Peyer's patch (tissue), 4 donors: ENCODE data around the gene ADGRE3. TPM values are rescaled to one million over a fixed set of nuclear protein-coding genes. Genes with fewer than 3 reads are reported as not detected.

Experiments
- DNase-seq, 3 donors: peaks; one replicate each; pipeline ENCODE4 v3.0.0-alpha.2; 2017 to 2019
- H3K27ac ChIP-seq, 4 donors: fragments of 200-600 bp; sonication (generic); one replicate each; pipeline ENCODE4 v1.5.1; 2016 to 2019
- H3K27me3 ChIP-seq, 2 donors: fragments of 200-600 bp; sonication (generic); one replicate each; pipeline ENCODE4 v1.5.1; 2019
- H3K36me3 ChIP-seq, 3 donors: fragments of 200-600 bp; sonication (generic); one replicate each; pipeline ENCODE4 v1.5.1; 2016 to 2019
- H3K4me1 ChIP-seq, 4 donors: fragments of 200-600 bp; sonication (generic); one replicate each; pipeline ENCODE4 v1.5.1; 2016 to 2019
- H3K4me3 ChIP-seq, 4 donors: fragments of 200-600 bp; sonication (generic); 1 replicate in 3 of 4; 2 replicates in 1 of 4; pipeline ENCODE4 v1.5.1; 2016 to 2019; ENCODE audit warnings: mild to moderate bottlenecking in 1 of 4
- H3K9me3 ChIP-seq, 4 donors: fragments of 200-600 bp; sonication (generic); one replicate each; pipeline ENCODE4 v1.5.1; 2016 to 2019; ENCODE audit warnings: mild to moderate bottlenecking in 1 of 4
- POLR2A ChIP-seq, 2 donors: fragments of 450-650 bp; IDR thresholded peaks; one replicate each; pipeline ENCODE4 v1.5.1; 2017; ENCODE audit warnings: antibody characterized with exemption in 2 of 2, mild to moderate bottlenecking in 2 of 2, moderate library complexity in 2 of 2
- total RNA-seq, 4 donors: library from RNA; depleted of rRNA; stranded (reverse); fragments of >200 nt; gene quantifications; one replicate each; pipeline ENCODE4 v1.1.0, GENCODE V29; 2016
- TF ChIP-seq, protein P1 (sequence below), 6 experiments: fragments of 450-650 bp in 4 of 6; fragments of 200-600 bp in 2 of 6; sonication (generic) in 1 of 6; IDR thresholded peaks; one replicate each; pipeline ENCODE4 v1.5.1; 2017 to 2019; ENCODE audit warnings: antibody characterized with exemption in 6 of 6, mild to moderate bottlenecking in 3 of 6, moderate library complexity in 1 of 6

Gene ADGRE3
- total RNA-seq, 4 donors from 2014 or later, result not detected

DNA sequence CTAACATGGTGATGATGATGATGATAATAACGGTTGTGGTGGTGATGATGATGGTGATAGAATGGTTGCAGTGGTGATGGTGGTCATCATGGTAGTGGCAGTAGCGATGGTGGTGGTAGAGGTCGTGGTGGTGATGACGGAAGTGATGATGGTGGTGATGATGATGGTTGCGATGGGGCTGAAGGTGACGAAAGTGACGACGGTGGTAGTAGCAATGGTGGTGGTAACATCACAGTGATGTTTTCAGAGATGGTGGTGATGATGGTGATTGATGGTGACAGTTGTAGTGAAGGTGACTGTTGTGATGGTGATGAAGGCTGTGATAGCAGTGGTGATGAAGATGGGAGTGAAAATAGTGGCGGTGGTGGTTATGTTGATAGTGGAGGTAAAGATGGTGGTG, 3.6 kb upstream of the ADGRE3 start:
- TF ChIP-seq, protein P1, sequence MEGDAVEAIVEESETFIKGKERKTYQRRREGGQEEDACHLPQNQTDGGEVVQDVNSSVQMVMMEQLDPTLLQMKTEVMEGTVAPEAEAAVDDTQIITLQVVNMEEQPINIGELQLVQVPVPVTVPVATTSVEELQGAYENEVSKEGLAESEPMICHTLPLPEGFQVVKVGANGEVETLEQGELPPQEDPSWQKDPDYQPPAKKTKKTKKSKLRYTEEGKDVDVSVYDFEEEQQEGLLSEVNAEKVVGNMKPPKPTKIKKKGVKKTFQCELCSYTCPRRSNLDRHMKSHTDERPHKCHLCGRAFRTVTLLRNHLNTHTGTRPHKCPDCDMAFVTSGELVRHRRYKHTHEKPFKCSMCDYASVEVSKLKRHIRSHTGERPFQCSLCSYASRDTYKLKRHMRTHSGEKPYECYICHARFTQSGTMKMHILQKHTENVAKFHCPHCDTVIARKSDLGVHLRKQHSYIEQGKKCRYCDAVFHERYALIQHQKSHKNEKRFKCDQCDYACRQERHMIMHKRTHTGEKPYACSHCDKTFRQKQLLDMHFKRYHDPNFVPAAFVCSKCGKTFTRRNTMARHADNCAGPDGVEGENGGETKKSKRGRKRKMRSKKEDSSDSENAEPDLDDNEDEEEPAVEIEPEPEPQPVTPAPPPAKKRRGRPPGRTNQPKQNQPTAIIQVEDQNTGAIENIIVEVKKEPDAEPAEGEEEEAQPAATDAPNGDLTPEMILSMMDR (IDR thresholded peaks at IDR 0.05), result no peak
- TF ChIP-seq POLR2A (IDR thresholded peaks at IDR 0.05), result no peak
- Histone ChIP-seq H3K4me3 (no peak overlapping the region), H3K27me3 (no peaks in the 10 kb centered on the region), H3K27ac (no peak overlapping the region), H3K4me1 (no peaks in the 10 kb centered on the region), H3K9me3 (no peaks in the 10 kb centered on the region), H3K36me3 (no peaks in the 10 kb centered on the region)
- DNase-seq, result no peak

DNA sequence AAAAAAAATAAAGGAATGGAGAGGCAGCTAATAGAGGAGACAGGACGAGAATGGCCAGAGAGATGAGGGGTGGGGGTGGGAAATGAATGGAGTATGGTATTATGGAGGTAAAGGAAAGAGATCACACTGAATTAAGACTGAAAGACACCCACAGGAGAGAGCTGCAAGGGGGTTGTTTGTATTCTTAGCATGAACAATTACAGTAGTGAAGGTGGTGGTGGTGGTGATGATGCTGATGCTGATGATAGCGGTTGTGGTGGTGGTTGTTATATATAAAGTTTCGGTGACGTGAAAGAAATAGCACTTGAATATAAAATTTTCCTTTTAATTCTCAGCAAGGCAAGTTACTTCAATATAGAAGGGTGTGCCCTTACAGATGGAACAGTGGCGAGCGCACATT, 2.8 kb upstream of the ADGRE3 start:
- no peak overlapping the region for H3K27ac ChIP-seq
- H3K27me3 ChIP-seq, result no peaks in the 10 kb centered on the region
- H3K4me1 ChIP-seq, result no peaks in the 10 kb centered on the region
- no peak for TF ChIP-seq POLR2A (IDR thresholded peaks at IDR 0.05)
- TF ChIP-seq, protein P1 (IDR thresholded peaks at IDR 0.05), result no peak
- no peak overlapping the region for H3K4me3 ChIP-seq
- no peak for DNase-seq
- H3K9me3 ChIP-seq, result no peaks in the 10 kb centered on the region
- no peaks in the 10 kb centered on the region for H3K36me3 ChIP-seq

DNA sequence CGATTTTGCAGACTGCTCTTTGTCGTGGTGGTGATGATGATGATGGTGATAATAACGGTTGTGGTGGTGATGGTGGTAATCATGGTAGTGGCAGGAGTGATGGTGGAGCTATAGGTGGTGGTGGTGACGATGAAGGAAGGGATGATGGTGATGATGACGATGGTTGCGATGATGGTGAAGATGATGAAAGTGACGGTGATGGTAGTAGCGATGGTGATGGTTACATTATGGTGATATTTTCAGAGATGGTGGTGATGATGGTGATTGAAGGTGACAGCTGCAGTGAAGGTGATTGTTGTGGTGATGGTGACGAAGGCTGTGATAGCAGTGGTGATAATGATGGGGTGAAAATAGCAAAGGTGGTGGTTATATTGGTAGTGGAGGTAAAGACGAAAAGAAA, 2.1 kb upstream of the ADGRE3 start:
- no peak overlapping the region for H3K27ac ChIP-seq
- DNase-seq, result no peak
- no peak for TF ChIP-seq POLR2A (IDR thresholded peaks at IDR 0.05)
- TF ChIP-seq, protein P1 (IDR thresholded peaks at IDR 0.05), result no peak
- H3K4me1 ChIP-seq, result no peaks in the 10 kb centered on the region
- H3K9me3 ChIP-seq, result no peaks in the 10 kb centered on the region
- H3K27me3 ChIP-seq, result no peaks in the 10 kb centered on the region
- no peaks in the 10 kb centered on the region for H3K36me3 ChIP-seq
- H3K4me3 ChIP-seq, result no peak overlapping the region

DNA sequence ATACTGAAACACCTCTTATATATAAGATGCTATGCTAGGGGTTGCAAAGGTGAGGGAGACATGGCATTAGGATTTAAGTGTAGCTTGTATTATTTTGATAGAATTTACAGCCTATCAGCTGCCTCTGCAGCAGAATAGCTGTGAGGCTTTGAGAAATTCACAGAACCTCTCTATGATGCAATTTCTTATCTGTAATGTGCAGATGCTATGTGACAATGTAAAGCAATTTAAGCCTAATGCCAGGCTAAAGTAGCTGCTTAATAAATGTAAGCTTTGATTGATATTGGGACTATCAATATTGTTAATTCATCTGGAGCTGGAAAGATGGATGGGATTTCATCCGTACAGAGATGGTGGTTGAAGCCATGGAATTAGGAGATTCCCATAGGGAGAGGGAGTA, 1.6 kb downstream of the ADGRE3 start:
- no peaks in the 10 kb centered on the region for H3K27me3 ChIP-seq
- no peak for DNase-seq
- no peaks in the 10 kb centered on the region for H3K4me1 ChIP-seq
- no peaks in the 10 kb centered on the region for H3K36me3 ChIP-seq
- no peak overlapping the region for H3K4me3 ChIP-seq
- no peaks in the 10 kb centered on the region for H3K9me3 ChIP-seq
- H3K27ac ChIP-seq, result no peak overlapping the region
- TF ChIP-seq POLR2A (IDR thresholded peaks at IDR 0.05), result no peak
- TF ChIP-seq, protein P1 (IDR thresholded peaks at IDR 0.05), result no peak

DNA sequence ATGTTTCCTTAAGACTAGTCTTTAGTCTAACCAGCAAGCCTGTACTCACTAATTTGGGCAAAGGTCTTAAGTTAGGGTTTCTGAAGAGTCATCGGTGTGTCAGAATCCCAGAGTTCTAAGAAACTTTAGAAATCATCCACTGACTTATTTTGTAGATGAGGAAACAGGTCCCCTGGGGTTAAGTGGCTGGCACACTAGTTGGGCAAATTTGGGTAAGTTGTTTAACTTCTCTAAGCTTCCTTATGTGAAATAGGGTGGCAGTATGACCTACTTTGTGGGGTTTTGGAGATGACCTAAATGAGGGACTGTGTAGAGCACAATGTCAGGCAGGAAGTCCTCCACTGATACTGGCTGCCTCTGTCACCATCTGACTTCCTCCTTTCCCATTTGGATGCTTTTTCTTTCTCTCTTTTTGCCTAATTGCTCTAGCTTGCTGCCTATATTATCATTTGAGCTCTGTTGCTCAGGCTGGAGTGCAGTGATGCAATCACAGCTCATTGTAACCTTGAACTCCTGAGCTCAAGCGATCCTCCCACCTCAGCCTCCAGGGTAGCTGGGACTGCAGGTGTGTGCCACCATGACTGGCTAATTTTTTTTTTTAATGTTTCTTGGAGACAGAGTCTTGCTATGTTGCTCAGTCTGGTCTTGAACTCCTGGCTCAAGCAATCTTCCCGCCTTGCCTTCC, 2.3 kb downstream of the ADGRE3 start:
- Histone ChIP-seq H3K27me3 (no peaks in the 10 kb centered on the region), H3K27ac (no peak overlapping the region), H3K4me3 (no peak overlapping the region), H3K4me1 (no peaks in the 10 kb centered on the region), H3K9me3 (no peaks in the 10 kb centered on the region), H3K36me3 (no peaks in the 10 kb centered on the region)
- TF ChIP-seq, protein P1 (IDR thresholded peaks at IDR 0.05), result no peak
- TF ChIP-seq POLR2A (IDR thresholded peaks at IDR 0.05), result no peak
- DNase-seq, result no peak

DNA sequence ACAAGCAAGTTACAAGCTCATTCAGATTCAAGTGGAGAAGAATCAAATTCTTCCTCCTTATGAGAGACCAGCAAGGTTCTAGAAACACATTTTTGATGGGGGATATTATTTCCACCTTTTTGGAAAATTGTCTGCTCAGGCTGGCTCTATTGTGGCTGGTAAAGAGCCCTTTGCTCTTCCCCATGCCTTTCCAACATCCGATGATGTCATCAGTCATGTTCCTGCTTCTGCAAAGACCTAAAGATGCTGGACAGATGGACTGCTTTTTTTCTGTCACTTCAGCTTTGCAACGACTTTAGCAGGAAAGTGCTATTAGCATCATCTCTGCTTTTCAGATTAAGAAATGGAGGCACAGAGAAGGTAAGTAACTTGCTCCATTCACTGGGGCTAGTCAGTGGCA, 4.2 kb downstream of the ADGRE3 start:
- no peaks in the 10 kb centered on the region for H3K27me3 ChIP-seq
- no peak overlapping the region for H3K27ac ChIP-seq
- no peak overlapping the region for H3K4me3 ChIP-seq
- no peaks in the 10 kb centered on the region for H3K4me1 ChIP-seq
- no peaks in the 10 kb centered on the region for H3K36me3 ChIP-seq
- TF ChIP-seq POLR2A (IDR thresholded peaks at IDR 0.05), result no peak
- TF ChIP-seq, protein P1 (IDR thresholded peaks at IDR 0.05), result no peak
- H3K9me3 ChIP-seq, result no peaks in the 10 kb centered on the region
- no peak for DNase-seq
